Osteoblast (primary cell): ENCODE data around the gene PPARD. TPM values are rescaled to one million over a fixed set of nuclear protein-coding genes. Genes with fewer than 3 reads are reported as not detected.

ENCODE experiments used
- DNase-seq: peaks from one replicate; pipeline ENCODE4 v3.0.0; 2011; ENCODE audit warnings: low spot score, mixed read lengths; ENCODE audit not compliant: insufficient read length; ENCODE audit errors: missing footprints
- H2AFZ ChIP-seq: 2 replicates; pipeline ENCODE4 v1.6.0; 2011; ENCODE audit warnings: mild to moderate bottlenecking, low read length
- H3K27ac ChIP-seq: 2 replicates; pipeline ENCODE4 v1.5.1; 2011; ENCODE audit warnings: mild to moderate bottlenecking, low read depth, low read length, moderate library complexity
- H3K27me3 ChIP-seq: 2 replicates; pipeline ENCODE4 v1.6.0; 2012; ENCODE audit warnings: mild to moderate bottlenecking, control low read depth, inconsistent platforms, low read length, moderate library complexity; ENCODE audit not compliant: insufficient read depth
- H3K36me3 ChIP-seq: 2 replicates; pipeline ENCODE4 v1.5.1; 2011; ENCODE audit warnings: mild to moderate bottlenecking, low read length, control low read depth, moderate library complexity; ENCODE audit not compliant: insufficient read depth
- H3K4me1 ChIP-seq: 2 replicates; pipeline ENCODE4 v1.5.1; 2011; ENCODE audit warnings: mild to moderate bottlenecking, low read length, control low read depth, moderate library complexity; ENCODE audit not compliant: insufficient read depth
- H3K4me2 ChIP-seq: 2 replicates; pipeline ENCODE4 v1.6.0; 2011; ENCODE audit warnings: mild to moderate bottlenecking, low read length; ENCODE audit not compliant: insufficient read depth
- H3K4me3 ChIP-seq: fragments of 200-600 bp; sonication (generic); 3 replicates; pipeline ENCODE4 v1.5.1; 2012; ENCODE audit warnings: mild to moderate bottlenecking, low read length, inconsistent platforms; ENCODE audit not compliant: insufficient read depth
- H3K79me2 ChIP-seq: 2 replicates; pipeline ENCODE4 v1.6.0; 2012; ENCODE audit warnings: mild to moderate bottlenecking, low read length, control low read depth, inconsistent platforms; ENCODE audit not compliant: insufficient read depth
- H3K9me3 ChIP-seq: 2 replicates; pipeline ENCODE4 v1.5.1; 2011; ENCODE audit warnings: low read depth, low read length, control low read depth
- H4K20me1 ChIP-seq: 2 replicates; pipeline ENCODE4 v1.6.0; 2012; ENCODE audit warnings: mild to moderate bottlenecking, low read length, control low read depth; ENCODE audit not compliant: insufficient read depth
- total RNA-seq: library from RNA; depleted of rRNA; stranded (reverse); fragments of >200 nt; gene quantifications from 2 replicates; pipeline ENCODE4 v1.2.3, GENCODE V29; 2012
- TF ChIP-seq, protein P1 (sequence below): IDR thresholded peaks from 2 replicates; pipeline ENCODE4 v1.5.1; 2011; ENCODE audit warnings: mild to moderate bottlenecking, low read depth, low read length, moderate library complexity; ENCODE audit errors: extremely low read depth

The PPARD gene
- total RNA-seq, 1 donor: 12.3 TPM

GRCh38 chr6:35402856-35403191, 60.5 kb downstream of the PPARD start:
- Histone ChIP-seq H4K20me1 (peaks cover 25% of the 10 kb centered on the region), H3K27me3 (no peaks in the 10 kb centered on the region), H3K4me2 (no peak overlapping the region), H3K4me1 (peaks cover 11% of the 10 kb centered on the region), H3K79me2 (peaks cover 92% of the 10 kb centered on the region), H3K36me3 (no peaks in the 10 kb centered on the region), H3K9me3 (no peaks in the 10 kb centered on the region), H2AFZ (no peak overlapping the region), H3K27ac (peak overlapping the region; percentile 1), H3K4me3 (no peak overlapping the region)
- no peak for DNase-seq
- TF ChIP-seq, protein P1, sequence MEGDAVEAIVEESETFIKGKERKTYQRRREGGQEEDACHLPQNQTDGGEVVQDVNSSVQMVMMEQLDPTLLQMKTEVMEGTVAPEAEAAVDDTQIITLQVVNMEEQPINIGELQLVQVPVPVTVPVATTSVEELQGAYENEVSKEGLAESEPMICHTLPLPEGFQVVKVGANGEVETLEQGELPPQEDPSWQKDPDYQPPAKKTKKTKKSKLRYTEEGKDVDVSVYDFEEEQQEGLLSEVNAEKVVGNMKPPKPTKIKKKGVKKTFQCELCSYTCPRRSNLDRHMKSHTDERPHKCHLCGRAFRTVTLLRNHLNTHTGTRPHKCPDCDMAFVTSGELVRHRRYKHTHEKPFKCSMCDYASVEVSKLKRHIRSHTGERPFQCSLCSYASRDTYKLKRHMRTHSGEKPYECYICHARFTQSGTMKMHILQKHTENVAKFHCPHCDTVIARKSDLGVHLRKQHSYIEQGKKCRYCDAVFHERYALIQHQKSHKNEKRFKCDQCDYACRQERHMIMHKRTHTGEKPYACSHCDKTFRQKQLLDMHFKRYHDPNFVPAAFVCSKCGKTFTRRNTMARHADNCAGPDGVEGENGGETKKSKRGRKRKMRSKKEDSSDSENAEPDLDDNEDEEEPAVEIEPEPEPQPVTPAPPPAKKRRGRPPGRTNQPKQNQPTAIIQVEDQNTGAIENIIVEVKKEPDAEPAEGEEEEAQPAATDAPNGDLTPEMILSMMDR: no peak

- Histone ChIP-seq H3K27me3 (no peaks in the 10 kb centered on the region), H3K4me2 (no peak overlapping the region), H4K20me1 (peaks cover 29% of the 10 kb centered on the region), H3K79me2 (peaks cover 91% of the 10 kb centered on the region), H3K4me1 (peaks cover 11% of the 10 kb centered on the region), H3K9me3 (no peaks in the 10 kb centered on the region), H3K4me3 (no peak overlapping the region), H2AFZ (no peak overlapping the region), H3K36me3 (no peaks in the 10 kb centered on the region), H3K27ac (no peak overlapping the region)
- TF ChIP-seq, protein P1: no peak
- DNase-seq: no peak
Measured at GRCh38 chr6:35403544-35404442, 61.4 kb downstream of the PPARD start.

DNA sequence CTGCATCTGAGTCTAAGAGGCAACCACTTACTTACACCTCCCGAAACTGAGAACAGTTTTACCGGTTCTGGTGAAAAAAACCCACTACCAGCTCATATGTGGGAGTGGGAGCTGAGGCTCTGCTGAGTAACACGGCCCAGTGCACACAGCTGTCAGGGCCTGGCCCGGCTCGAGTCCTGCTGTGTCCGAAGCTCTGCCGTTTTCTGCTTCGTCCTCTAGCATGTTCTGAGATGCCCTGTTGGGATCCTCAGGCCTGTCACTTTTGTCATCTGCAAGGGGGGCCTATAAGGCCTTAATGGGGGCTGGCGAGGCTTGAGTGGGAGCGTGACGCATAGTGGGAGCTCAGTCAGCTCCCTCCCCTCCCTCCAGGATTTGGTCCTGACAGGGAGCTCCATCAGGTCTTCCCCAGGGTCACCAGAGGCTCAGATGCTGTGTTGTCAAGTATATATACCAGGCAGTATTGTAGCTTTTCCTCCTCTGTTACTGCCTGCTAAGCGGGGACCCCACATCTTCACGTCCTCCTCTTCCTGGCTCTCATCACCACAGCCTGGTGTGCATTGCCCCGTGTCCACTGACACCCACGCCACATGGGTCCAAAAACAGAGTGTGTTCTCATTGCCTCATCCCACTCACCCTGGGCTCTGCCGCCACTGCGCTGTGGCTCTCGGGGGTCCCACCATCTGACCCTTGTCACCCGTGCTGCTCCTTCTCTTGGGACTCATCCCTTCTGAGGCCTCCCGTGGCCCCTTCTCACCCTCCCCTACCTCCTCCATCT, 64.5 kb downstream of the PPARD start:
- DNase-seq: no peak
- H3K4me1 ChIP-seq: no peaks in the 10 kb centered on the region
- H3K79me2 ChIP-seq: peaks cover 85% of the 10 kb centered on the region
- H3K9me3 ChIP-seq: no peaks in the 10 kb centered on the region
- no peak overlapping the region for H3K4me3 ChIP-seq
- no peaks in the 10 kb centered on the region for H3K27me3 ChIP-seq
- no peak overlapping the region for H2AFZ ChIP-seq
- no peak overlapping the region for H3K4me2 ChIP-seq
- TF ChIP-seq, protein P1: no peak
- H3K36me3 ChIP-seq: peaks cover 18% of the 10 kb centered on the region
- no peak overlapping the region for H3K27ac ChIP-seq
- peaks cover 19% of the 10 kb centered on the region for H4K20me1 ChIP-seq

- no peaks in the 10 kb centered on the region for H3K27me3 ChIP-seq
- no peak overlapping the region for H3K27ac ChIP-seq
- H3K79me2 ChIP-seq: peaks cover 70% of the 10 kb centered on the region
- H3K4me1 ChIP-seq: no peaks in the 10 kb centered on the region
- TF ChIP-seq, protein P1: no peak
- H3K4me3 ChIP-seq: no peak overlapping the region
- no peak overlapping the region for H3K4me2 ChIP-seq
- H4K20me1 ChIP-seq: peaks cover 9% of the 10 kb centered on the region
- no peak for DNase-seq
- H2AFZ ChIP-seq: no peak overlapping the region
- no peaks in the 10 kb centered on the region for H3K9me3 ChIP-seq
- H3K36me3 ChIP-seq: peaks cover 40% of the 10 kb centered on the region
Measured at GRCh38 chr6:35409245-35409644, 66.9 kb downstream of the PPARD start.
